Natural killer cell (primary cell): ENCODE measurements around the gene CACFD1. TPM values are rescaled to one million over a fixed set of nuclear protein-coding genes. Genes with fewer than 3 reads are reported as not detected.

Source experiments
- ATAC-seq, 3 donors: fragments of 150-1000 bp in 2 of 3; fragments of 200-7000 bp in 1 of 3; cut with Tn5 transposase; 1 replicate in 1 of 3; 2 replicates in 2 of 3; pipeline ENCODE4 v1.10.0; 2021; ENCODE audit warnings: mild to moderate bottlenecking in 2 of 3, moderate library complexity in 2 of 3
- DNase-seq, 2 donors: peaks; one replicate each; pipeline versions ENCODE4 v3.0.0 to v3.0.0-alpha.2; 2013 to 2021; ENCODE audit warnings: mixed read lengths in 1 of 2
- H3K27ac ChIP-seq: one replicate; pipeline ENCODE4 v1.5.1; 2013; ENCODE audit warnings: mild to moderate bottlenecking, low read length
- H3K27me3 ChIP-seq: one replicate; pipeline ENCODE4 v1.6.1; 2013; ENCODE audit warnings: low read length; ENCODE audit not compliant: control insufficient read depth, insufficient read depth
- H3K36me3 ChIP-seq: one replicate; pipeline ENCODE4 v1.6.1; 2013; ENCODE audit warnings: low read length; ENCODE audit not compliant: control insufficient read depth, insufficient read depth
- H3K4me1 ChIP-seq: one replicate; pipeline ENCODE4 v1.6.1; 2013; ENCODE audit warnings: low read length; ENCODE audit not compliant: control insufficient read depth, insufficient read depth
- H3K4me3 ChIP-seq: one replicate; pipeline ENCODE4 v1.5.1; 2013; ENCODE audit warnings: low read length
- H3K9me3 ChIP-seq: one replicate; pipeline ENCODE4 v1.6.1; 2013; ENCODE audit warnings: low read length; ENCODE audit not compliant: control insufficient read depth, insufficient read depth
- H3K27ac Mint-ChIP-seq, 2 donors: one replicate each; pipeline ENCODE4 v1.8.0; 2022; ENCODE audit warnings: mild to moderate bottlenecking in 2 of 2, mixed read lengths in 2 of 2, moderate library complexity in 1 of 2
- H3K27me3 Mint-ChIP-seq, 2 donors: one replicate each; pipeline ENCODE4 v1.8.0; 2022; ENCODE audit warnings: low read depth in 2 of 2, mixed read lengths in 2 of 2
- H3K36me3 Mint-ChIP-seq: one replicate; pipeline ENCODE4 v1.8.0; 2022; ENCODE audit warnings: mixed read lengths
- H3K4me1 Mint-ChIP-seq, 2 donors: one replicate each; pipeline ENCODE4 v1.8.0; 2022; ENCODE audit warnings: mixed read lengths in 2 of 2
- H3K4me3 Mint-ChIP-seq: one replicate; pipeline ENCODE4 v1.8.0; 2022; ENCODE audit warnings: mild to moderate bottlenecking, moderate library complexity, mixed read lengths
- H3K9me3 Mint-ChIP-seq, 2 donors: one replicate each; pipeline ENCODE4 v1.8.0; 2022; ENCODE audit warnings: mixed read lengths in 2 of 2
- CTCF ChIP-seq: fragments of 200-600 bp; IDR thresholded peaks from one replicate; pipeline ENCODE4 v1.8.0; 2022; ENCODE audit warnings: antibody characterized with exemption
- WGBS: methylation state at CpG from one replicate; pipeline ENCODE4 v1.1.7; 2013; ENCODE audit warnings: missing lambda C conversion rate; ENCODE audit not compliant: insufficient coverage; 5-methylcytosine and 5-hydroxymethylcytosine counted together
- intact Hi-C: fragments of 100-400 bp; cut with micrococcal nuclease; formaldehyde crosslinking; loops from one replicate; pipeline ENCODE4 v1.14.2; 2022
- total RNA-seq, 4 donors: library from RNA; stranded (reverse); fragments of 120-200 nt in 1 of 4; gene quantifications; one replicate each; pipeline versions ENCODE4 v1.2.3 to v1.2.4, GENCODE V29; 2013 to 2022

CACFD1 gene
- total RNA-seq, 3 donors from 2014 or later (not counting 1 experiment from before 2014, with no cell fraction given): 4.5 to 8.3 (median 5.4) TPM

- WGBS: 74% methylated on average over 8 of the region's 8 CpGs
- ATAC-seq (no peak), DNase-seq (no peak)
- H3K27ac Mint-ChIP-seq: no peak overlapping the region
- intact Hi-C loops: no loop called here
- Histone ChIP-seq H3K36me3 (no peaks in the 10 kb centered on the region), H3K9me3 (no peaks in the 10 kb centered on the region), H3K4me3 (no peak overlapping the region), H3K4me1 (peaks cover 3% of the 10 kb centered on the region), H3K27me3 (no peaks in the 10 kb centered on the region), H3K27ac (no peak overlapping the region)
- H3K4me1 Mint-ChIP-seq: no peaks in the 10 kb centered on the region
- H3K9me3 Mint-ChIP-seq: no peaks in the 10 kb centered on the region
- H3K27me3 Mint-ChIP-seq: no peaks in the 10 kb centered on the region
- H3K4me3 Mint-ChIP-seq: no peak overlapping the region
- no peaks in the 10 kb centered on the region for H3K36me3 Mint-ChIP-seq
- no peak for TF ChIP-seq CTCF
Measured at GRCh38 chr9:133517711-133518110, 57.9 kb downstream of the CACFD1 start.

GRCh38 chr9:133518200-133518599, 58.4 kb downstream of the CACFD1 start:
- H3K9me3 ChIP-seq: no peaks in the 10 kb centered on the region
- H3K27me3 ChIP-seq: no peaks in the 10 kb centered on the region
- no peak overlapping the region for H3K4me3 ChIP-seq
- WGBS: 85% methylated on average over 5 of the region's 5 CpGs
- no peak for TF ChIP-seq CTCF
- intact Hi-C loops: no loop called here
- no peaks in the 10 kb centered on the region for H3K36me3 ChIP-seq
- H3K4me3 Mint-ChIP-seq: no peak overlapping the region
- no peak for DNase-seq
- ATAC-seq: no peak
- no peak overlapping the region for H3K27ac Mint-ChIP-seq
- no peaks in the 10 kb centered on the region for H3K4me1 Mint-ChIP-seq
- H3K36me3 Mint-ChIP-seq: no peaks in the 10 kb centered on the region
- no peaks in the 10 kb centered on the region for H3K27me3 Mint-ChIP-seq
- H3K4me1 ChIP-seq: peaks cover 6% of the 10 kb centered on the region
- H3K27ac ChIP-seq: no peak overlapping the region
- H3K9me3 Mint-ChIP-seq: no peaks in the 10 kb centered on the region

- Mint-ChIP-seq H3K9me3 (no peaks in the 10 kb centered on the region), H3K4me3 (no peak overlapping the region)
Measured at GRCh38 chr9:133518706-133519449, 59.1 kb downstream of the CACFD1 start.

More at GRCh38 chr9:133518706-133519449, 59.1 kb downstream of the CACFD1 start:
- Mint-ChIP-seq H3K36me3 (no peaks in the 10 kb centered on the region), H3K4me1 (no peaks in the 10 kb centered on the region), H3K27ac (no peak overlapping the region), H3K27me3 (no peaks in the 10 kb centered on the region)
- DNase-seq: no peak
- intact Hi-C loops: no loop called here
- peaks cover 6% of the 10 kb centered on the region for H3K4me1 ChIP-seq
- no peaks in the 10 kb centered on the region for H3K27me3 ChIP-seq
- no peaks in the 10 kb centered on the region for H3K9me3 ChIP-seq
- no peak overlapping the region for H3K27ac ChIP-seq
- ATAC-seq: no peak
- no peak overlapping the region for H3K4me3 ChIP-seq
- no peaks in the 10 kb centered on the region for H3K36me3 ChIP-seq
- 93% methylated on average over 27 of the region's 27 CpGs for WGBS
- no peak for TF ChIP-seq CTCF
